ENCODE measurements around the gene MCC. TPM values are rescaled to one million over a fixed set of nuclear protein-coding genes. Genes with fewer than 3 reads are reported as not detected.

MCC gene
- total RNA-seq, 2 donors from 2014 or later = 164 to 187 TPM

- H3K9me3 ChIP-seq (ENCODE audit: control insufficient read depth, low read length) = no peaks in the 10 kb centered on the region
- WGBS, 2 experiments (ENCODE audit: insufficient coverage in 1 of 2, insufficient read length in 1 of 2) = 91 to 100% methylated on average over 3 of the region's 3 CpGs
- no peak overlapping the region for H3K4me3 Mint-ChIP-seq
- H3K4me3 ChIP-seq (ENCODE audit: low read length) = no peak overlapping the region
- peaks cover 37% of the 10 kb centered on the region for H3K27me3 Mint-ChIP-seq (ENCODE audit: insufficient read depth)
- DNase-seq = no peak
- TF ChIP-seq CTCF (conservative IDR thresholded peaks at IDR 0.05) = no peak
- no peak overlapping the region for H3K27ac Mint-ChIP-seq
- no peaks in the 10 kb centered on the region for H3K4me1 Mint-ChIP-seq
- H3K36me3 ChIP-seq (ENCODE audit: control insufficient read depth, insufficient read depth, low read length) = no peaks in the 10 kb centered on the region
- no peaks in the 10 kb centered on the region for H3K9me3 Mint-ChIP-seq
- no peaks in the 10 kb centered on the region for H3K36me3 Mint-ChIP-seq (ENCODE audit: low read depth)
- H3K9ac ChIP-seq (ENCODE audit: extremely low read depth, low read length, poor library complexity, severe bottlenecking) = no peak overlapping the region
- no peak overlapping the region for H3K27ac ChIP-seq (ENCODE audit: low read depth, low read length)
- H3K27me3 ChIP-seq (ENCODE audit: control insufficient read depth, insufficient read depth, low read length, poor library complexity, severe bottlenecking) = peaks cover 41% of the 10 kb centered on the region
- no peaks in the 10 kb centered on the region for H3K4me1 ChIP-seq (ENCODE audit: control insufficient read depth, insufficient read depth, low read length)
Observed at GRCh38 chr5:113502073-113502472, 13.8 kb upstream of the MCC start.

- H3K4me3 Mint-ChIP-seq = no peak overlapping the region
- Histone ChIP-seq H3K4me1 (ENCODE audit: control insufficient read depth, insufficient read depth, low read length) (no peaks in the 10 kb centered on the region), H3K9me3 (ENCODE audit: control insufficient read depth, low read length) (peaks cover 7% of the 10 kb centered on the region), H3K27me3 (ENCODE audit: control insufficient read depth, insufficient read depth, low read length, poor library complexity, severe bottlenecking) (peaks cover 39% of the 10 kb centered on the region), H3K4me3 (ENCODE audit: low read length) (no peak overlapping the region), H3K27ac (ENCODE audit: low read depth, low read length) (no peak overlapping the region), H3K9ac (ENCODE audit: extremely low read depth, low read length, poor library complexity, severe bottlenecking) (no peak overlapping the region), H3K36me3 (ENCODE audit: control insufficient read depth, insufficient read depth, low read length) (no peaks in the 10 kb centered on the region)
- H3K27me3 Mint-ChIP-seq (ENCODE audit: insufficient read depth) = peaks cover 42% of the 10 kb centered on the region
- H3K27ac Mint-ChIP-seq = no peak overlapping the region
- WGBS, 2 experiments (ENCODE audit: insufficient coverage in 1 of 2, insufficient read length in 1 of 2) = 95% methylated on average over 1 of the region's 1 CpG; no CpG with 5 or more reads in 1 of the 2 experiments
- peaks cover 4% of the 10 kb centered on the region for H3K36me3 Mint-ChIP-seq (ENCODE audit: low read depth)
- no peak for DNase-seq
- H3K4me1 Mint-ChIP-seq = no peaks in the 10 kb centered on the region
- H3K9me3 Mint-ChIP-seq = peaks cover 18% of the 10 kb centered on the region
- TF ChIP-seq CTCF (conservative IDR thresholded peaks at IDR 0.05) = no peak
Observed at GRCh38 chr5:113495422-113495841, 7.2 kb upstream of the MCC start.

- TF ChIP-seq CTCF (conservative IDR thresholded peaks at IDR 0.05) = no peak
- peaks cover 5% of the 10 kb centered on the region for H3K36me3 Mint-ChIP-seq (ENCODE audit: low read depth)
- H3K9ac ChIP-seq (ENCODE audit: extremely low read depth, low read length, poor library complexity, severe bottlenecking) = no peak overlapping the region
- WGBS, 2 experiments (ENCODE audit: insufficient coverage in 1 of 2, insufficient read length in 1 of 2) = 89 to 90% methylated on average over 1 of the region's 1 CpG
- no peaks in the 10 kb centered on the region for H3K4me1 ChIP-seq (ENCODE audit: control insufficient read depth, insufficient read depth, low read length)
- H3K27ac ChIP-seq (ENCODE audit: low read depth, low read length) = no peak overlapping the region
- H3K9me3 ChIP-seq (ENCODE audit: control insufficient read depth, low read length) = peaks cover 20% of the 10 kb centered on the region
- H3K27ac Mint-ChIP-seq = no peak overlapping the region
- peaks cover 29% of the 10 kb centered on the region for H3K9me3 Mint-ChIP-seq
- no peaks in the 10 kb centered on the region for H3K36me3 ChIP-seq (ENCODE audit: control insufficient read depth, insufficient read depth, low read length)
- no peak overlapping the region for H3K4me3 Mint-ChIP-seq
- no peaks in the 10 kb centered on the region for H3K4me1 Mint-ChIP-seq
- DNase-seq = no peak
- H3K27me3 ChIP-seq (ENCODE audit: control insufficient read depth, insufficient read depth, low read length, poor library complexity, severe bottlenecking) = peaks cover 47% of the 10 kb centered on the region
- H3K27me3 Mint-ChIP-seq (ENCODE audit: insufficient read depth) = peaks cover 51% of the 10 kb centered on the region
- H3K4me3 ChIP-seq (ENCODE audit: low read length) = no peak overlapping the region
Observed at GRCh38 chr5:113493446-113493845, 5.2 kb upstream of the MCC start.
